GM19193 (cell line): ENCODE results near the gene UBQLN3.

Experiments used
- POLR2A ChIP-seq: IDR thresholded peaks from 4 replicates; pipeline ENCODE4 v1.6.1; 2011; ENCODE audit not compliant: insufficient read depth, insufficient read length; ENCODE audit errors: extremely low read depth

UBQLN3 gene

DNA sequence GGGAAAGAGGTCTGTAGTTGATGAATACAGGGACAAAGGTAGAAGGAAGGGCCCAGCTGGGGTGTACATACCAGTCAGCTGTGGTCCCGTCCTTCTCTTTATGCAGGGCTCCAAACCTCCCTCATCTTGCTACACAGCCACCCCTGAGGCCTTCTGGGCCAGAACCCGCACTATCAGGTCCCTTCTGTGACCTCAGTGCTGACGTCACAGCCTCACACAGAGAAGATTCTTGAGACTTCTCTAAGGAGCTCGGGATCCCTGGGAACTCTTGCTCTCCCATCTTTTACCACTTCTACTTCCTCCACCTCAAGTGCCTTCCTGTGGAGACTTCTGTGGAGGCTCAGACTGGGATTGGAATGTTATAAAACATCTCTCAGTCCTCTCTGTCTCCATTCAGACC is at the start of gene UBQLN3:
Gene UBQLN3, minus strand, starts transcription at position 155 of the 400 bp plus-strand sequence. CDS start 399 bp downstream, outside the sequence.
- no peak for TF ChIP-seq POLR2A

DNA sequence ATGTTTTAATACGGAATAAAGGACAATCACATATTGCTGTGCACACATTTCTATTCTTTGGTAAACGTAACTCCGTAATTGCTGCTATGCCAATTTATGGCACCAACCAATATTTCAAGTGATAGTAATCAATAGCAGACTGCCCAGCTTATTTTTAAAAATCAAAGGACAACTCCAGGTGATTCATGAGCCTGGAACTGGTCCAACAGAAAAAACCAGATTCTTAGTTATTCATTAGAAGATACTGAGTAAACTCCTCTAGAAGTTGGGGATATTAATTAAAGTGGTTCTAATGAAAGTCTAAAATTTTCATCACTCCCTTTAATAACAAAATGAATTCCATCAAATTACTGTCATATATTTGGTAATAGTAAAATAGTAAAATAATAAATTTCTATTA is 48.0 kb upstream of the UBQLN3 start:
- no peak for TF ChIP-seq POLR2A

DNA sequence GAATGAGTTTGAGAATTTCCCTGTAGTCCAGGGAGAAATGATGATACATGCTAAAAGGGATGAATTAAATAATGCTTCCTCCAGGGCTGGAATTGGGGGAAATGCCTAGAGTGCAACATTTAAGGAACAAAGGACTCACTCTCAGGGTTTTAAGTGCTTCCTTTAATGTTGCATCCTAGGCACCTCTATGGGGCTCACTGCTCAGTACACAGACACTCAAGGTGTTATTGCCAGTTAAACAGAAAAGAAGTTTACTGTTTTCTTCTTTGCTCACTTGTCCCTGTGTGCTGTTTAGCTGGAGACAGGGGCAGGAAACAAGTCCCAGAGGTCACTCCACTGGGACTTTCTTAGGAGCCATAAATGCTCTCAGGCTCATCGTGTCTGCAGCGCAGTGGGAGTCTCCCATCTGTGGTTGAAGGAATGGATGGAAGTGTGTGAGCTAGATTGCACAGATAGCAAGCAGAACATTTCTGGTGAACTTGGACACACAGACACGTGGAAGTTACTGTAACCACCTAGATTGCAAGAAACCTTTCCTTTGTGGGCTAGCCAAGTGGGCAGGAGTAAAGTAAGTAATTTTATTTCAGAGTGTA is 46.9 kb upstream of the UBQLN3 start:
- TF ChIP-seq POLR2A = no peak

DNA sequence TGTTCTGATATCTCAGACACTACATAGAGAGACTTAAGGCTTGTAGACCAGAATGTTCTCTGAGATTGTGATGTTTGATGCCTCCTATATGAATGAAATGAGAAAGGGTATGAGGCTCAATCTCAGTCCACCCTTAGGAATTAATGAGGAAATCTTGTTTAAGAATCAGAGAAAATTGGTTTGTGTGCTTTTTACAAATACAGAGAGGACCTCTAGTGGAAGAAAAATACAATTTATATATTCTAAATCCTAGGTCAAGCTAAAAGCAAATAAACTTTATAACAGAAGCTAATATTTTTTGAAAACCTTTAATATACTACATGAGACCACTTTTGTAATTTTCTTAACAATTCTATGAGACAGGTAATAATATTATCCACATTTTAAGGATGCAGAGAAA is 43.6 kb upstream of the UBQLN3 start:
- TF ChIP-seq POLR2A = no peak

DNA sequence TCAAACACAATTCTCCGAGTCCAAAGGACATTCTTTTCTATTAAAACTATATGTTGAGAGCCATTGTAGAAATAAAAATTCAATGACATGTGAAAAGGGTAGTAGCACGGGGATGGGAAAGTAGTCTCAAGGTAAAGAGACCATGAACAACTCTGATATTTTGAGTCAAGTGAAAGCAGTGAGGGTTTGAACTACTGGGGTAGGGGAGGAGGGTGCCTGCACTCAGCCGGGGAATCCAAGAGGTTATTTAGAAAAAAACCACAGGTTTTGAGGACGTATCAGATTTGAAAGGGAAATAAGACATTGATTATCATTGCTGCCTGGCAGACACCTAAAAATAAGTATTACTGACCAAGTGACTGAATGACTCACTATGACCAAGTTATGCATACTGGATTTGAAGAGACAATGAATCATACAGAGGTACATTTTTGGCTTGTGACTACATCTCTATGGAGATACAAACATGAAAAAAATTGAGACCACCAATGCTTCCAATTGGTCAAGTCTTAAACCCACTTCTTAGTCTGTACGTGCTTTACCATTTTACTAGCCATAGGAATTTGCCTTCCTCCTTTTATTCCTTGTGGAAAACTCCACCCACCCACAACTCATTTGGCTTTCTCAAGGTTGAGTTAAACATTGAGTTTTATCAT is 40.8 kb upstream of the UBQLN3 start:
- TF ChIP-seq POLR2A = no peak

DNA sequence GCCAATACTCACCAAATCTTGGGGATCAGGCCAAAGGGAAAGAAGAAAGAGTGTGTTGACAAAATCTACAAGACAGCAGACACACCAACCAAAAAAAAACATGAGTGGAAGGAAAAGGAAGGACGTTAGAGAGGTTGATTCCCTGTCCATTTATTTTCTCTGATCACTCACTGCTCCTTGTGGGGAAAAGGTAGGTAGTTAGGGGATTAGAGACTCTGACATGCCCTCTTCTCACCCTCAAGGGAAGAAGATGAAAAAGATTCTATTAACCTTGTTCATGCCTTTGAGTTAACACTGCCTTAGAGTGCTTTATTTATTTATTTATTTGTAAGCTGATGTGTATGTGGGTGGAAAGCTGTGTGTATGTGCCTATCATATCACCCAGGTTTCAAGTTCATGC is 38.7 kb upstream of the UBQLN3 start, which contains the start of gene OR52H1:
Gene OR52H1, minus strand, starts transcription at position 101 of the 400 bp plus-strand sequence. CDS start 3,035 bp downstream, outside the sequence.
- TF ChIP-seq POLR2A = no peak

DNA sequence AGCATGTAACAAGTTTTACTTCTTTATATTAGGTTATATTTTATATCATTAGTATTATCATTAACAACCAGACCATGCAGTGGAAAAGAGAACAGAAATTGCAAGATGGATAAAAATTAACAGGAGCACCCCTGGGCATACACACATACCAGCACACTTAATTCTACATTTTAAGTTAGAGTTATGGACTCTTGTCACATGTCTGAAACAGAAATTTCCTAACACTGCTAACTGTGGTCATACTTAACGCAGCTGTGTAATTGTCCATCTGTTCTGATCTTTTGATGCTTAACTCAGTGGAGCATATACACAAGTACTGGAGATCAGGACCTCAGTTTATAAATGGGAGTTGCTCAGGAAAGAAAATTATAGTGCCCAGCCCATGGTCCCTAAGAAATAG is 38.2 kb upstream of the UBQLN3 start:
- TF ChIP-seq POLR2A = no peak

DNA sequence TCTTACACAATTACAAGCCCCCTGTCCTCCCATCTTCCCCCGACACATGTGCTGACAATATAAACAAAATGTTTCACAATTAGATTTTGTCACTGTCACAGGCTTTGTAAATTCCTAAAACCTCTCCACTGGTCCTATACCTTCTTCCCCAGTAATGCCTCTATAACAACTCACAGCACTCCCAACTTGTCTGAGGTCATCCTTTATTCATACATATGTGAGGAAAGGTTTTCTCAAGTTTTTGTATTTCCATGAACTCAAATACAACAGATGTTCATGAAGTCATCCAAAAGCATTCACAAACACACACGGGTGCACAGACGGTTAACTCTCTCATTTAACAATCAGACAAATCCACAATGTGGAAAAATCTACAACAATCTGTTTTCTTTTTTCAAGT is 36.7 kb upstream of the UBQLN3 start:
- TF ChIP-seq POLR2A = no peak

DNA sequence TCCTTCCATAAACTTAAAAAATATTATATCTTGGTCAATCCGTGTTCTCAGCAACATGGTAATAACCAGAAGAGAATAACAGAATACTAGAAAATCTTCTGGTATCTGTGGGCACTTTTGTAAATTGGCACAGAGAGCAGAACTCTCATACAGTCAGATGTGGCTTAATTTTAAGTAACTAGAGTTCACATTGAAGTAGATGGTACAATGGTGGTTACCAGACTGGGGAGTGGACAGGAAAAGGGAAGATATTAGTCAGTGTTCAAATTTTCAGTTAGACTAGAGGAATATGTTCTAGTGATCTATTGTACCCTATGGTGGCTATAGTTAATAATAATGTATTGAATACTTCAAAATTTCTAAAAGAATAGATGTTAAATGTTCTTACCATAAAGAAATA is 31.7 kb upstream of the UBQLN3 start:
- no peak for TF ChIP-seq POLR2A

DNA sequence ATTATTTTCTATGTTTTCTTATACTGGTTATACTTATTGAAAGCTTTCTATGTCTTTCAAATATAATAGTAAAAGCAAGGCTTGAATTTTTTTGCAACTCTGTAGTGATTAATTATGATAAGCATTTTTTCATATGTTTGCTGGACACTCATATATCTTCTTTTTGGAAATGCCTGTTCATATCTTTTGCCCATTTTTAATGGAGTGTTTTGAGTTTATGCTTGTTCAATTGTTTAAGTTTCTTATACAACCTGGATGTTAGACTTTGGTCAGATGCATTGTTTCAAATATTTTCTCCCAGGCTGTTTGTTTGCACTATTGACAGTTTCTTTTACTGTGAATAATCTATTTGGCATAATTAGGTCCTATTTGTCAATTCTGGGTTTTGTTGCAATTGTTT is 26.7 kb upstream of the UBQLN3 start:
- TF ChIP-seq POLR2A = no peak

DNA sequence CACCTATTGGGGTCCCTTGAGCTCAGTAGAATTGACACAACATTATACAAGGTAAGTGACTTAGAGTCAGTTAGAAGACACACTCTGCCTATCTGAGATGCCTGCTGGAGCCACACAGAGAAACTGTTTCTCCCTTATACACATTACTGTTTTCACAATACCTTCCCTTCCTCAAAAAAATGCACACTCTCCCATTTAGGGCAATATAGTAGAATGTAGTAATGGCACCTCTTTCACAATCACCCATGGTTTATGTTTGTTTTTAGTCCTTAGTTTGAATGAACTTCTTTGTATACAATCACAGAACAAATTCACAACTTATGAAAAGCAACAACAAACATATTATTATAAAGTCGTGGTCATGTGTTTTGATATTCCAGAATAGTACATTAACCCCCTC is 24.3 kb upstream of the UBQLN3 start:
- TF ChIP-seq POLR2A = no peak

DNA sequence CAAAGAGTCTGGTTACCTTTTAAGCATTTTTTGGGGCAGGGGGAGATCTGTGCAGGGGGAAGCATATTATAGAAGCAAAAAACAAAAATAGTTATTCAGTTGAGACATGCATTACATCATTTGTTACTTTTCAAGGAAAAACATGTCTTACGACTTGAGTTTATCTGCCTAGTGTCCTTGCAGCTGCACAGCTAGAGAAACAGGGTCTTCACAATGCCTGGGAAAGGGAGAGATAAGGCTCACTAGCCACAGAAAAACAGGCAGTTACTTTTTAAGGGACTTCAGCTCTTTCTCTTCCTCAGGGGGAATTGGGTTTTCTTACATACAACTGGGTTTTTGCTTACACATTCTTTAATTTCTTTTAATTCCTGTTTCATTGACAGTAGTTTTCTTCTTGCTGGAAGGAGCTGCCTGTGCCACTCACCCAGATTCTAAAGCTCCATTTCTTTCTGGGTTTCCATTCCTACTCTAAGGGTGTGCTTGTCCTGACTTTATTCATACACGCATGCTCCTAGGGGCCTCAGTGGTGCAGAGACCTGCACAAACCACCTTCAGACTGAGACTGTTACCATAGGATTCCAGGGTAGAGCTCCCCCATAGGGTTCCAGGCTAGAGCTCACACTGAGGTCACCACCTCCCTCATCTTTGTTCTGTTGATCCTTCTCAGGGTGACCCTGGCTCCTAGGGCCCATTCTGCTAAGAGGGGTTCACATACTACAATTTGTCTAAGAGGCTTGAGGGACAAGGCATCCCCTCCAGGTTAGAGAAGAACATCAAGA is 21.5 kb upstream of the UBQLN3 start:
- no peak for TF ChIP-seq POLR2A

DNA sequence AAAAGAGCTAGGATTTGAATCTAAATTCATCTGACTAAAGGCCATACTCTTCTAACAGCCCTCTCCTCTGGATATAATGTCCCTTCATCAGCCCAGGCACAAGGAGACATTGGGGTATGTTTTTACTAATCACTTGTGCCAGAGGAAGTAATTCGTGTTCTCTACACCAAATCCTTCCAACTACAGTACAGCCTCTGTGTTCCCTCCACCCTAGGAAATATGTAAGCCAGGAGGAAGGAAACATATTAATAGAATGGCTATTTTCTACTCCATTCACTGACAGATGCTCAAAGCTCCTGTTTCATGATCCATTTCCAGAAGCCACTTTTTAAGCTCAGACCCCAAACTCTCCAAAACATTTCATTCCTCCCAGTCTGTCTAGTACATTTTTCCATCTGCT is 18.7 kb upstream of the UBQLN3 start:
- TF ChIP-seq POLR2A = no peak

DNA sequence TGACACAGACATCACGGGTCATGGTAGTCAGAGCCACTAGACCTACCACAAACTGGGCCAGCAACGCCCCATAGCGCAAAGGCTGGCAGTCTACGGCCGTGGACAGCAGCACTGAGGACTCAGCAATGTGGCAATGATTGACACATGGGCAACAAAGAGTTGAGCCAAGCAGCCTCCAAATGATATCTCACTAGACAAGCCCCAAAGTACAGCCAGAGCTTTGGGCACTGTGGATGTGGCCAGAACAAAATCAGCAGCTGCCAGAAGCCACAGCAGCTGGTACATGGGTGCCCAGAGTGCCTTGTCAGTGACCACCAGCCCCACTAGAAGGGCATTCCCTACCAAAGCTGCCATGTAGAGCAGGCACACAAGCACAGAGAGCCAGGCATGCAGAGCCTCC is 18.0 kb upstream of the UBQLN3 start:
- TF ChIP-seq POLR2A = no peak

DNA sequence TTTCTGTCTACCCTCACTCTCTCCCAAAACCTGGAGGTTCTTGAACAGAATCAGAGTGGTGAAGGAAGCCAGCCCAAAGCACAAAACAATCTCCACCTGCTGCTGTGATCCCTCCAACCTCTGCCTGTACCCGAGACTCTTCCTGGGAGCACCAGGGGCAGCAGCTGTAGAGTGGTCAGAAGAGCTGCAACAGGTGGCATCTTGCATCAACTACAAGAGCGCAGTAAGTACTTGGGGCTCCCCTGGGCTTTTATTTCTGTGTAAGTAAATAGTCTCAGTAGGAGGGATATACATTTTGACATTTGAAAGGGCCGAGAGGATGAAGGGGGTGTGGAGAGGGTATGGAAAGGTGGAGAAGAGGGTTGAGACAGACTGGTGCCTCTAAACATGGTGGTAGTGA is 15.0 kb upstream of the UBQLN3 start:
- no peak for TF ChIP-seq POLR2A

DNA sequence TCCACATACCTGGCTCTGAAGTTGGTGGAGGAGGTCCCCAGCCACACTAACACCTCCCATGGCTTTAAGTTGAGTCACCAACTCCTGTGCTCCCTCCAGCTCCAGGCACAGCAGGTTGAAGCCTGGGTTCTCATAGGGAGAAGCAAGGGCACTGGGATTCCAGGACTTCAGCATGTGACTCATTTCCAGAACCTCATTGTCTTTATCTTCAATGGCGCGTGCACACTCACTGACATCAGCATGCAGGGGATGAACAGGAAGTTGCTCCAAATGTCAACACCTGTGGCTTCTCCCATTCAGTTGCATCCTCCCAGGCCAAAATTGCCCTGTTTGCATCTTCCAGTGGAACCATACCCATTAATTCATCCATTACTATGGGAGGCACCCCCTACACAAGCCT is 12.6 kb upstream of the UBQLN3 start:
- no peak for TF ChIP-seq POLR2A
